ENCODE data around the gene NCS1.

The NCS1 gene

GRCh38 chr9:130192382-130192999 lies 20.3 kb downstream of the NCS1 start:
- TF ChIP-seq CTCF (IDR thresholded peaks at IDR 0.05; ENCODE audit: control extremely low read depth, extremely low read depth, low read depth, missing control alignments) = no peak
- no peak for DNase-seq (ENCODE audit: extremely low spot score)
- CTCF ChIA-PET = no interaction called here
- POLR2A ChIA-PET = no interaction called here

- TF ChIP-seq CTCF (IDR thresholded peaks at IDR 0.05; ENCODE audit: control extremely low read depth, extremely low read depth, low read depth, missing control alignments) = no peak
- ChIA-PET POLR2A (interaction anchor here (0.6 kb wide), 1 partner anchor 946 kb away, joined by 3 read pairs; no protein-coding TSS in a partner anchor), CTCF (no interaction called here)
- DNase-seq (ENCODE audit: extremely low spot score) = no peak
These were observed 20.9 kb downstream of the NCS1 start for GRCh38 chr9:130193103-130193502.

- ChIA-PET CTCF (no interaction called here), POLR2A (interaction anchor here (0.6 kb wide), 1 partner anchor 945 kb away, joined by 3 read pairs; no protein-coding TSS in a partner anchor)
- DNase-seq (ENCODE audit: extremely low spot score) = no peak
- no peak for TF ChIP-seq CTCF (IDR thresholded peaks at IDR 0.05; ENCODE audit: control extremely low read depth, extremely low read depth, low read depth, missing control alignments)
These were observed 21.6 kb downstream of the NCS1 start for GRCh38 chr9:130193531-130194377.

- no peak for TF ChIP-seq CTCF (IDR thresholded peaks at IDR 0.05; ENCODE audit: control extremely low read depth, extremely low read depth, low read depth, missing control alignments)
- DNase-seq (ENCODE audit: extremely low spot score) = no peak
- ChIA-PET CTCF (no interaction called here), POLR2A (no interaction called here)
These were observed 22.3 kb downstream of the NCS1 start for GRCh38 chr9:130194378-130194932.

GRCh38 chr9:130195638-130196037 lies 23.4 kb downstream of the NCS1 start:
- POLR2A ChIA-PET = no interaction called here
- CTCF ChIA-PET = no interaction called here
- TF ChIP-seq CTCF (IDR thresholded peaks at IDR 0.05; ENCODE audit: control extremely low read depth, extremely low read depth, low read depth, missing control alignments) = no peak
- no peak for DNase-seq (ENCODE audit: extremely low spot score)

- CTCF ChIA-PET = no interaction called here
- TF ChIP-seq CTCF (IDR thresholded peaks at IDR 0.05; ENCODE audit: control extremely low read depth, extremely low read depth, low read depth, missing control alignments) = no peak
- DNase-seq (ENCODE audit: extremely low spot score) = no peak
- POLR2A ChIA-PET = no interaction called here
These were observed 24.4 kb downstream of the NCS1 start for GRCh38 chr9:130196643-130197042.

Measured in GM10248 (cell line).